ENCODE data around the gene ZNF891. TPM values are rescaled to one million over a fixed set of nuclear protein-coding genes. Genes with fewer than 3 reads are reported as not detected.
A peak's percentile ranks its signal among the peaks of the same experiment; 100 is the strongest.

The ZNF891 gene
- total and polyA plus RNA-seq, 2 of the 13 experiments (the other 11 are each of a cell fraction or from before 2014, with no cell fraction given), result 1.3 to 2.1 TPM

DNA sequence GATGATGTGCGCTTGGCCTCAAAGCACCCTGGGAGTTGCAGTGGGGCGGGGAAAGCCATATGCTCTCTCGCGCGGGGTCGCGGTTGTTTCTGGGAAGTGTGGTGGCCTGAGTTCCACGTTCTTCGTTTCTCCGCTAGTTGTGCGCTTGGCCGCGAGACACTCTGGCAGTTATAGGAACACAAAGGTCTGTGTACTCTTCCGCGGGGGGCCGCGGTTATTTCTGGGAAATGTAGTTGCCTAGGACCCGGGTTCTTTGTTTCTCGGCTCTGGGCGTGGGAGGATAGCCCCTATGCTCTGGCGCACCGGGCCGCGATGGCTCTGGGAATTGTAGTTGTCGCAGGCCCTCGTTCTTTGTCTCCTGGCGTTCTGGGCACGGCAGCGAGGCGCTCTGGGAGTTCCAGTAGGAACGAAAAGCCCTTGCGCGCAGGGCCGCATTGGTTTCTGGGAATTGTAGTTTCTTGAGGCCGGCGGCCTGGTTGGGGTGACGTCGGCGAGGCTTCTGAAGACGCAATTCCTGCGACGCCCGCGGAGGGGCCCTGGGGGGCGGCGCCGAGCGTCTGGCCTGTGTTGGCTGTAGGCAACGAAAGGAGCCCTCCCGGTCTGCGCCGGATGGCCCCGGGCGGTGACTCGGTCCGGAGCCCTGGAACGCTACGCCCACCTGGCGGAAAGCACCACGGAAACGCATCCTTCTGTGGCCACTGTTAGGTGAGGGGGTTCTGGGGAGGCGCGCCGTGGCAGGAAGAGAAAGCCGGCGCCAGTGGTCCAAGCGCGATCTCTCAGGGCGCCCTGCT, 49.5 kb downstream of the ZNF891 start, which contains the start of gene ZNF140 (continued):
- peak; percentile 75 for TF ChIP-seq ZNF883 (CRISPR knock-in tag; IDR thresholded peaks at IDR 0.05; ENCODE audit: not compliant biosample characterization)
- no peak for TF ChIP-seq ZNF782 (CRISPR knock-in tag; IDR thresholded peaks at IDR 0.05; ENCODE audit: borderline replicate concordance)
- TF ChIP-seq ZNF7 (CRISPR knock-in tag; IDR thresholded peaks at IDR 0.05), result no peak
- TF ChIP-seq ZNF605 (CRISPR knock-in tag; IDR thresholded peaks at IDR 0.05), result peak; percentile 69; the same call in 1 of the 2 replicates
- TF ChIP-seq JUN (CRISPR knock-in tag; IDR thresholded peaks at IDR 0.05), result peak; percentile 52; the same call in 1 of the 2 replicates
- no peak; the same call in 1 of the 2 replicates for TF ChIP-seq BRCA1 (CRISPR knock-in tag; IDR thresholded peaks at IDR 0.05)
- TF ChIP-seq, protein P1, sequence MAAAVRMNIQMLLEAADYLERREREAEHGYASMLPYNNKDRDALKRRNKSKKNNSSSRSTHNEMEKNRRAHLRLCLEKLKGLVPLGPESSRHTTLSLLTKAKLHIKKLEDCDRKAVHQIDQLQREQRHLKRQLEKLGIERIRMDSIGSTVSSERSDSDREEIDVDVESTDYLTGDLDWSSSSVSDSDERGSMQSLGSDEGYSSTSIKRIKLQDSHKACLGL (CRISPR knock-in tag; IDR thresholded peaks at IDR 0.05), result no peak
- no peak for TF ChIP-seq ZNF20 (CRISPR knock-in tag; IDR thresholded peaks at IDR 0.05)
- no peak for TF ChIP-seq AGO1 (IDR thresholded peaks at IDR 0.05; ENCODE audit: low read depth, low read length, poor library complexity, severe bottlenecking)
- TF ChIP-seq, protein P2, sequence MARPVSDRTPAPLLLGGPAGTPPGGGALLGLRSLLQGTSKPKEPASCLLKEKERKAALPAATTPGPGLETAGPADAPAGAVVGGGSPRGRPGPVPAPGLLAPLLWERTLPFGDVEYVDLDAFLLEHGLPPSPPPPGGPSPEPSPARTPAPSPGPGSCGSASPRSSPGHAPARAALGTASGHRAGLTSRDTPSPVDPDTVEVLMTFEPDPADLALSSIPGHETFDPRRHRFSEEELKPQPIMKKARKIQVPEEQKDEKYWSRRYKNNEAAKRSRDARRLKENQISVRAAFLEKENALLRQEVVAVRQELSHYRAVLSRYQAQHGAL (CRISPR knock-in tag; IDR thresholded peaks at IDR 0.05; ENCODE audit: not compliant biosample characterization), result no peak
- TF ChIP-seq, protein P3, sequence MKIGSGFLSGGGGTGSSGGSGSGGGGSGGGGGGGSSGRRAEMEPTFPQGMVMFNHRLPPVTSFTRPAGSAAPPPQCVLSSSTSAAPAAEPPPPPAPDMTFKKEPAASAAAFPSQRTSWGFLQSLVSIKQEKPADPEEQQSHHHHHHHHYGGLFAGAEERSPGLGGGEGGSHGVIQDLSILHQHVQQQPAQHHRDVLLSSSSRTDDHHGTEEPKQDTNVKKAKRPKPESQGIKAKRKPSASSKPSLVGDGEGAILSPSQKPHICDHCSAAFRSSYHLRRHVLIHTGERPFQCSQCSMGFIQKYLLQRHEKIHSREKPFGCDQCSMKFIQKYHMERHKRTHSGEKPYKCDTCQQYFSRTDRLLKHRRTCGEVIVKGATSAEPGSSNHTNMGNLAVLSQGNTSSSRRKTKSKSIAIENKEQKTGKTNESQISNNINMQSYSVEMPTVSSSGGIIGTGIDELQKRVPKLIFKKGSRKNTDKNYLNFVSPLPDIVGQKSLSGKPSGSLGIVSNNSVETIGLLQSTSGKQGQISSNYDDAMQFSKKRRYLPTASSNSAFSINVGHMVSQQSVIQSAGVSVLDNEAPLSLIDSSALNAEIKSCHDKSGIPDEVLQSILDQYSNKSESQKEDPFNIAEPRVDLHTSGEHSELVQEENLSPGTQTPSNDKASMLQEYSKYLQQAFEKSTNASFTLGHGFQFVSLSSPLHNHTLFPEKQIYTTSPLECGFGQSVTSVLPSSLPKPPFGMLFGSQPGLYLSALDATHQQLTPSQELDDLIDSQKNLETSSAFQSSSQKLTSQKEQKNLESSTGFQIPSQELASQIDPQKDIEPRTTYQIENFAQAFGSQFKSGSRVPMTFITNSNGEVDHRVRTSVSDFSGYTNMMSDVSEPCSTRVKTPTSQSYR (CRISPR knock-in tag; IDR thresholded peaks at IDR 0.05; ENCODE audit: borderline replicate concordance), result no peak
- no peak for TF ChIP-seq ZNF567 (CRISPR knock-in tag; IDR thresholded peaks at IDR 0.05; ENCODE audit: borderline replicate concordance)
- no peak for TF ChIP-seq ESRRA (CRISPR knock-in tag; IDR thresholded peaks at IDR 0.05; ENCODE audit: low read depth)
- no peak for TF ChIP-seq ZSCAN30 (CRISPR knock-in tag; IDR thresholded peaks at IDR 0.05)
- no peak for TF ChIP-seq SP1 (IDR thresholded peaks at IDR 0.05)
- TF ChIP-seq SP1 (CRISPR knock-in tag; IDR thresholded peaks at IDR 0.05), result peak; percentile 40; the same call in 1 of the 2 replicates
- TF ChIP-seq PTBP1 (IDR thresholded peaks at IDR 0.05; ENCODE audit: low read depth, low read length, poor library complexity, severe bottlenecking), result no peak
- no peak; the same call in 1 of the 2 replicates for TF ChIP-seq TBX2 (CRISPR knock-in tag; IDR thresholded peaks at IDR 0.05; ENCODE audit: borderline replicate concordance)
- TF ChIP-seq HOXA5 (CRISPR knock-in tag; IDR thresholded peaks at IDR 0.05), result peak; percentile 49
- TF ChIP-seq, protein P4, sequence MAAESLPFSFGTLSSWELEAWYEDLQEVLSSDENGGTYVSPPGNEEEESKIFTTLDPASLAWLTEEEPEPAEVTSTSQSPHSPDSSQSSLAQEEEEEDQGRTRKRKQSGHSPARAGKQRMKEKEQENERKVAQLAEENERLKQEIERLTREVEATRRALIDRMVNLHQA (CRISPR knock-in tag; IDR thresholded peaks at IDR 0.05), result 0 out of 2 replicates have a peak, but pooled peaks have one; percentile 39
- TF ChIP-seq, protein P5, sequence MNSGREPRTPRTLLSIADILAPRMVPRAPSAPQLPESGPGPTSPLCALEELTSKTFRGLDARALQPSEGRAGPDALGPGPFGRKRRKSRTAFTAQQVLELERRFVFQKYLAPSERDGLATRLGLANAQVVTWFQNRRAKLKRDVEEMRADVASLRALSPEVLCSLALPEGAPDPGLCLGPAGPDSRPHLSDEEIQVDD (CRISPR knock-in tag; IDR thresholded peaks at IDR 0.05; ENCODE audit: borderline replicate concordance), result no peak
- TF ChIP-seq, protein P6, sequence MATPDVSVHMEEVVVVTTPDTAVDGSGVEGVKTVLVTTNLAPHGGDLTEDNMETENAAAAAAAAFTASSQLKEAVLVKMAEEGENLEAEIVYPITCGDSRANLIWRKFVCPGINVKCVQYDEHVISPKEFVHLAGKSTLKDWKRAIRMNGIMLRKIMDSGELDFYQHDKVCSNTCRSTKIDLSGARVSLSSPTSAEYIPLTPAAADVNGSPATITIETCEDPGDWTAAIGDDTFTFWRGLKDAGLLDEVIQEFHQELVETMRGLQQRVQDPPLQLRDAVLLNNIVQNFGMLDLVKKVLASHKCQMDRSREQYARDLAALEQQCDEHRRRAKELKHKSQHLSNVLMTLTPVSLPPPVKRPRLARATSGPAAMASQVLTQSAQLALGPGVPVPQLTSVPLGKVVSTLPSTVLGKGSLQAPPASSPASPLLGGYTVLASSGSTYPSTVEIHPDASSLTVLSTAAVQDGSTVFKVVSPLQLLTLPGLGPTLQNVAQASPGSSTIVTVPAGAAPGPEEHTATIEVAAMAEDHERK (CRISPR knock-in tag; IDR thresholded peaks at IDR 0.05; ENCODE audit: low read depth), result peak; percentile 66
- TF ChIP-seq RXRB (CRISPR knock-in tag; IDR thresholded peaks at IDR 0.05; ENCODE audit: borderline replicate concordance), result no peak; the same call in 1 of the 2 replicates

Measured in HepG2 (cell line).